BLaER1 treated with 17β-estradiol and CSF1 and Interleukin-3, amounts not matched to agents 10 nM and 100 nM (cell line): ENCODE measurements around the gene EXOC6.
A peak's percentile ranks its signal among the peaks of the same experiment; 100 is the strongest.
"Not testable (repeated sequence)": the region's sequence is repeated elsewhere in the genome, so short reads cannot be mapped to it uniquely, and the experiment has no call there.

Experiments
- H3K27ac ChIP-seq, 11 experiments: shearing (Covaris generic); formaldehyde crosslinking; 2 replicates each; pipeline ENCODE4 v1.8.1; 2022
- H3K27me3 ChIP-seq, 11 experiments: shearing (Covaris generic); formaldehyde crosslinking; 2 replicates each; pipeline ENCODE4 v1.8.1; 2022
- H3K36me3 ChIP-seq, 11 experiments: shearing (Covaris generic); formaldehyde crosslinking; 2 replicates each; pipeline ENCODE4 v1.8.1; 2022
- H3K4me1 ChIP-seq, 10 experiments: shearing (Covaris generic); formaldehyde crosslinking; 2 replicates each; pipeline ENCODE4 v1.8.1; 2022
- H3K4me2 ChIP-seq, 11 experiments: shearing (Covaris generic); formaldehyde crosslinking; 2 replicates each; pipeline ENCODE4 v1.8.1; 2022
- H3K4me3 ChIP-seq, 10 experiments: shearing (Covaris generic); formaldehyde crosslinking; 2 replicates each; pipeline ENCODE4 v1.8.1; 2022
- H3K9ac ChIP-seq, 11 experiments: shearing (Covaris generic); formaldehyde crosslinking; 2 replicates each; pipeline ENCODE4 v1.8.1; 2022
- H3K9me3 ChIP-seq, 11 experiments: shearing (Covaris generic); formaldehyde crosslinking; replicated peaks in 1 of 11; 2 replicates each; pipeline ENCODE4 v1.8.1; 2022
- H4K20me1 ChIP-seq, 11 experiments: shearing (Covaris generic); formaldehyde crosslinking; 2 replicates each; pipeline ENCODE4 v1.8.1; 2022
- Cebpa-rat ChIP-seq, 11 experiments: shearing (Covaris generic); IDR thresholded peaks; 2 replicates each; pipeline ENCODE4 v1.8.1; 2022

EXOC6 gene

DNA sequence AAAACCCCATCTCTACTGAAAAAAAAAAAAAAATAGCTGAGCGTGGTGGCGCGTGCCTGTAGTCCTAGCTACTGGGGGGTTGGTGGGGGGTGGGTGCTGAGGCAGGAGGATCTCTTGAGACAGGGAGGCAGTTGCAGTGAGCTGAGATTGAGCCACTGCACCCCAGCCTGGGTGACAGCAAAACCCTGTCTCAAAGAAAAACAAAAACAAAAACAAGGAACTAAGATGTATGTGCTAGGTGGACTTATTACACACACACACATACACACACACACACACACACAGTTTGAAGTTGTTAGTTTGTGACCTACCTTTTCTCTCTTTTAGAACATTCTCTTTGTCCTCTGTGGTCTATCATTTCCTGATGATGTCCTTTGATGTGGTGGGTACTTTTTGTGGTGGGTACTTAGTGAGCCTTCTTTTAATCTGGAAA is 53.5 kb downstream of the EXOC6 start:
- H3K4me1 ChIP-seq, result peaks cover 0 to 11% (median 6%) of the 10 kb centered on the region in 10 experiments; a peak in 11 of 20 replicates
- no peaks in the 10 kb centered on the region for H3K9me3 ChIP-seq
- TF ChIP-seq Cebpa-rat (IDR thresholded peaks at IDR 0.05), result no peak
- H3K27me3 ChIP-seq, result no peaks in the 10 kb centered on the region
- H3K36me3 ChIP-seq, result peaks cover 12 to 28% (median 14%) of the 10 kb centered on the region in 11 experiments; a peak in 16 of 22 replicates
- H3K4me3 ChIP-seq, result no peak overlapping the region
- H3K27ac ChIP-seq, result no peak overlapping the region
- no peak overlapping the region for H3K9ac ChIP-seq
- no peaks in the 10 kb centered on the region for H4K20me1 ChIP-seq
- H3K4me2 ChIP-seq, result peak overlapping the region in 6 of 11 experiments; percentile 13 to 41 (median 31); a peak in 10 of 22 replicates

DNA sequence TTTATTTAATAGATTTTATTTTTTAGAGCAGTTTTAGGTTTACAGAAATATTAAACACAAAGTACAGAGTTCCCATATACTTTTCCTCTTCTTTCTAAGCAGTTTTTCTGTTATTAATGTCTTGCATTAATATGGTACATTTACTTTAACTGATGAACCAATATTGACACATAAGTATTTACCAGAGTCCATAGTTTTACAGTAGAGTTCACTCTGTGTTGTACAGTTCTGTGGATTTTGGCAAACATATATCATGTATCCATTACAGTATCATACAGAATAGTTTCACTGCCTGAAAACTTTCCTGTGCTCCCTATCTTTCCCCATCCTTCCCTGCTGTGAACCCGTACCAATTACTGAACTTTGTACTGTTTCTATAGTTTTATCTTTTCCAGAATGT is 55.3 kb downstream of the EXOC6 start:
- no peak for TF ChIP-seq Cebpa-rat (IDR thresholded peaks at IDR 0.05)
- Histone ChIP-seq H3K9ac (no peak overlapping the region), H3K4me1 (peaks cover 0 to 11% (median 6%) of the 10 kb centered on the region in 10 experiments; a peak in 11 of 20 replicates), H3K36me3 (peaks cover 0 to 22% (median 3%) of the 10 kb centered on the region in 11 experiments; a peak in 8 of 22 replicates), H3K4me2 (no peak overlapping the region), H3K27ac (no peak overlapping the region), H4K20me1 (no peaks in the 10 kb centered on the region), H3K27me3 (no peaks in the 10 kb centered on the region), H3K4me3 (no peak overlapping the region), H3K9me3 (no peaks in the 10 kb centered on the region)

DNA sequence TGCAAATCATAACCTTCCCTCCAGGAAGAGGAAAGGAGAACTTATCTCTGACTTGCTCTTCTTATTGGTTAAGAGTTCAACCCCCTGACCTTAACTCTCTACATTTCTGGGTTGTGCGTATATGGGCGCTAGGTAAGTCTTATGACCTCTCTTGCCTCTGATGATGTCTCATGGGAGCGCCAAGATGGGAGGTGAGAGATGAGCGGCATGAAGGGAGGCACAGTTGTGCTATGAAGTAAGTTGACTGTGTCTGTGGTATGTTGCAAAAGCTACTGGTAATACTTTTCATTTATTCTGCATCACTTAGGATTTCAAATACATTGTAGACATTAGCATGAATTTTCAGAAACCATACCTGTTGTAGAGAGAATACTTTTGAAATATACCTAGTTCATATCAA is 59.0 kb downstream of the EXOC6 start:
- no peak overlapping the region for H3K4me3 ChIP-seq
- no peaks in the 10 kb centered on the region for H3K9me3 ChIP-seq
- peaks cover 0 to 2% (median 0%) of the 10 kb centered on the region in 10 experiments; a peak in 1 of 20 replicates for H3K4me1 ChIP-seq
- H3K4me2 ChIP-seq, result no peak overlapping the region
- peaks cover 0 to 29% (median 5%) of the 10 kb centered on the region in 11 experiments; a peak in 8 of 22 replicates for H3K36me3 ChIP-seq
- H3K27ac ChIP-seq, result no peak overlapping the region
- no peak for TF ChIP-seq Cebpa-rat (IDR thresholded peaks at IDR 0.05)
- no peaks in the 10 kb centered on the region for H4K20me1 ChIP-seq
- H3K9ac ChIP-seq, result no peak overlapping the region
- H3K27me3 ChIP-seq, result no peaks in the 10 kb centered on the region

DNA sequence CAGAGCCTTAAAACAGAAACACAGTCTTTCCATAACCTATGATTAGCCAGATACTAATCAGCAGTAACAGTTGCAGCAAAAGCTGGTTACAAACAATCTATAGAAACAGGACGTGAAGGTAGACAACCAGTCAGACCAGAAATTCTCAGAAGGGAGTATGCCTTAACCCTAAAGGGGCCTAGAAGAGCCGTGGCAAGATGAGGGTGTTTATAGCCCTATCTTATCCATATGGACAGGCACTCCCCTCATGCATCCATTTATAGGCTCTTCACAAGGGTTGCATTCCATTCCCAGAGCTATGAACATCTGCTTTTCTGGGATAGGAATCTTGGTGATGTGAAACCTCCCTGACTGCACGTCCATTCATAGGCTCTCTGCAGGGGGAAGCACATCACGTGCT is 64.3 kb downstream of the EXOC6 start:
- not testable (repeated sequence) for H3K27me3 ChIP-seq, H3K4me1 ChIP-seq, H3K9ac ChIP-seq, H3K9me3 ChIP-seq, H3K27ac ChIP-seq, H4K20me1 ChIP-seq, H3K4me3 ChIP-seq, H3K4me2 ChIP-seq
- H3K36me3 ChIP-seq, result peaks cover 0 to 29% (median 6%) of the 10 kb centered on the region in 11 experiments; a peak in 10 of 22 replicates

DNA sequence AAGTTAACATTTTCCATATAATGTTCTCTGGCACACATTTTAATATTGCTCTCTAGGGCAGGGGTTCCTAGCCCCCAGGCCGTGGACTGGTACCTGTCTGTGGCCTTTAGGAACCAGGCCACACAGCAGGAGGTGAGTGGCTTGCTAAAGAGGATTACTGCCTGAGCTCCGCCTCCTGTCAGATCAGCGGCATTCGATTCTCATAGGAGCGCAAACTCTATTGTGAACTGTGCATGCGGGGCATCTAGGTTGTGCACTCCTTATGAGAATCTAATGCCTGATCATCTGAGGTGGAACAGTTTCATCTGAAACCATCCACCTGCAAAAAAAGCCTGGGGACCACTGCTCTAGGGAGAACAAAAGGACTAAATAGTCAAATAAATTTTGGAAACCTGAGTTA is 65.7 kb downstream of the EXOC6 start:
- Histone ChIP-seq H3K27ac (no peak overlapping the region), H3K4me2 (no peak overlapping the region), H4K20me1 (no peaks in the 10 kb centered on the region), H3K36me3 (peaks cover 0 to 27% (median 6%) of the 10 kb centered on the region in 11 experiments; a peak in 9 of 22 replicates), H3K4me3 (no peak overlapping the region), H3K9me3 (no peaks in the 10 kb centered on the region), H3K4me1 (peaks cover 0 to 9% (median 0%) of the 10 kb centered on the region in 10 experiments; a peak in 3 of 20 replicates), H3K27me3 (no peaks in the 10 kb centered on the region), H3K9ac (no peak overlapping the region)
- TF ChIP-seq Cebpa-rat (IDR thresholded peaks at IDR 0.05), result no peak

DNA sequence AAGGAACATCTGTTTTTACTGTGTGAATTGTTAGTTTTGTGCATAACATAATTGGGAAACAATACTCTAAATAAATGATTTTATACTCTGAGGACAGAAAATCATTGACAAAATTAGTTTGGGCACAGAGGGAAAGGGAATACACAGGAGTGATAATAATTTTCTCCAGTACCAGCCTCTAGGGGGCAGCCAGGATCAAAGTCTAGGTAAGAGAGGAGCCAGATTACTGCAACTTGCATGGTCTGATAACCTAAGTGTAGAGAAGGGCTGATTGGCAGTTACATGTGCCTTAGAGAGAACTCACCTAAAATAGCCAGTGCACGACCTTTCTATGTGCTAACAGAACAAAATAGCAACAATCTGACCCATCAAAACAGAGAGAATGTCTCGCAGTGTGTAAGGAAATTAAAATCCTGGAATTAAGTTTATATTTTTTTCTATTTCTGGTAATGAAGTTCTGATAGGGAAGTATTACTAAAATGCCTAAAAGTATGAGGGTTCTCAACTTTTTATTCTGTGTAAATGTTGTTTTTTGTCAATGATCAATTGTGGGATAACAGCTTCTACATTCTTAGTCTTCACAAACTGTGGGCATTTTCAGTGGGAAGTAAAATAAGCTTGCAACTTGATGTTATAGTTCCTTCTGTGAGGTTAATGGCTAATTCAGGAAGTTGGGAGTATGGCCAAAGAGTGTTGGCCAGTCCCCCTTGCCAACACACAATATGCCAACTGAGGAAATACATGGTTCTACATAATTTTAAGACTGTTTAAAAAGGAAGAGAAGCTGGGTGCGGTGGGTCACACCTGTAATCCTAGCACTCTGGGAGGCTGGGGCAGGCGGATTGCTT is 66.4 kb downstream of the EXOC6 start:
- no peak for TF ChIP-seq Cebpa-rat (IDR thresholded peaks at IDR 0.05)
- Histone ChIP-seq H3K27me3 (no peaks in the 10 kb centered on the region), H3K36me3 (peaks cover 0 to 30% (median 6%) of the 10 kb centered on the region in 11 experiments; a peak in 10 of 22 replicates), H3K9me3 (no peaks in the 10 kb centered on the region; a peak in 2 of 22 replicates), H3K27ac (no peak overlapping the region), H3K4me3 (no peak overlapping the region), H3K9ac (no peak overlapping the region), H4K20me1 (no peaks in the 10 kb centered on the region), H3K4me2 (peak overlapping the region in 2 of 11 experiments; percentile 7 to 27; a peak in 2 of 22 replicates), H3K4me1 (peaks cover 0 to 9% (median 0%) of the 10 kb centered on the region in 10 experiments; a peak in 3 of 20 replicates)

DNA sequence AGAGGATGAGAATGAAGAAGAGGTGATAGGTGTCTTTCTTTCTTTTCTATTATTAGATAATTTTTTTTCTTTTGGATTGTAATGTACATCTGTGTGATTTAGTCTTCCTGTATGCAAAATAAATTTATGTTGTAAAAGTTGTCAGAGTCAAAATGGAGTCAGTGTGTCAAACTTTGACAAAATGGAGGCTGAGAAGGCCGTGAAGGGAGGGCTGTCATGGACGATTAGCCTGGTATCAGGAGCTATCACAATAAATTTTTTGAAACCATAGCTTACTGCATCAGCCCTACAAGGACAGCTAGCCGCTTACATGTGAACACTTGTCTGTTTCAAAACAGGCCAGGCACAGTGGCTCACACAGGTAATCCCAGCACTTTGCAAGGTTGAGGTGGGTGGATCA is 67.6 kb downstream of the EXOC6 start:
- H3K9me3 ChIP-seq, result peaks cover 7 to 12% (median 9%) of the 10 kb centered on the region in 11 experiments; a peak in 21 of 22 replicates
- peaks cover 0 to 9% (median 0%) of the 10 kb centered on the region in 10 experiments; a peak in 3 of 20 replicates for H3K4me1 ChIP-seq
- H3K27ac ChIP-seq, result no peak overlapping the region
- no peak overlapping the region for H3K4me3 ChIP-seq
- no peak for TF ChIP-seq Cebpa-rat (IDR thresholded peaks at IDR 0.05)
- H4K20me1 ChIP-seq, result no peaks in the 10 kb centered on the region
- no peak overlapping the region for H3K9ac ChIP-seq
- H3K4me2 ChIP-seq, result no peak overlapping the region
- peaks cover 5 to 36% (median 11%) of the 10 kb centered on the region in 11 experiments; a peak in 14 of 22 replicates for H3K36me3 ChIP-seq
- no peaks in the 10 kb centered on the region for H3K27me3 ChIP-seq

DNA sequence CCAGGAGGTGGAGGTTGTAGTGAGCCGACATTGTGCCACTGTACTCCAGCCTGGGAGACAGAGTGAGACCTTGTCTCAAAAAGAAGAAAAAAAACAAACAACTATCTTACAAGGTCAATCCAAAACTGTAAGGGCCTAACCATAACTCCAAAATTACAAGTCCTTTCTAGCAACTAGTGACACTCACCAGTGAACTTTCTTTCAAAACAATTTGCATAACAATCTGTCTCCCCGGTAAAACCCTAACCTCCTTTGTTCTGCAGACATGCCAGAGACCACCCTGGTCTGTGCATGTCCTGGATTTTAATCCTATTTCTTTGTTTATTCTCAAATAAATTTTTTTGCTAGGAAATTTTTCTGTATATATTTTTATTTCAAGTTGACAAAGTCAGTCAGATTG is 68.1 kb downstream of the EXOC6 start:
- Histone ChIP-seq H3K27me3 (no peaks in the 10 kb centered on the region), H3K4me2 (no peak overlapping the region), H3K4me1 (peaks cover 0 to 12% (median 0%) of the 10 kb centered on the region in 10 experiments; a peak in 4 of 20 replicates), H4K20me1 (no peaks in the 10 kb centered on the region), H3K36me3 (peaks cover 5 to 41% (median 15%) of the 10 kb centered on the region in 11 experiments; a peak in 16 of 22 replicates), H3K27ac (no peak overlapping the region), H3K4me3 (no peak overlapping the region), H3K9ac (no peak overlapping the region), H3K9me3 (peaks cover 13 to 17% (median 14%) of the 10 kb centered on the region in 11 experiments; a peak in 21 of 22 replicates)
- TF ChIP-seq Cebpa-rat (IDR thresholded peaks at IDR 0.05), result no peak

DNA sequence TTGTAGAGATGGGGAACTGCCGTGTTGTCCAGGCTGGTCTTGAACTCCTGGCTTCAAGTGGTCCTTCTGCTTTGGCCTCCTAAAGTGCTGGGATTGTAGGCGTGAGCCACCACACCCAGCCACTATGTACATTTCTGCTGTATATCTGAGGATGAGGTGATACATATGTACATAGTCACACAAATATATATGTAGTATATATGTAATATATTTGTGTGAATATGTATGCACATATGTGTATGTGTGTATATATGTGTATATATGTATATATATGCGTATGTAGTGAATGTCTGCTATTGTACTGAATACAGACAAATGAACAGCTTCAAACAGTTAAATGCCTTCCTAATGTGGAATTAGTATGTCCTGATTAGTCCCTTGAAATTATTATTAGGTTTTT is 70.3 kb downstream of the EXOC6 start:
- H4K20me1 ChIP-seq, result no peaks in the 10 kb centered on the region
- H3K9ac ChIP-seq, result no peak overlapping the region
- H3K4me2 ChIP-seq, result no peak overlapping the region
- peaks cover 5 to 41% (median 20%) of the 10 kb centered on the region in 11 experiments; a peak in 18 of 22 replicates for H3K36me3 ChIP-seq
- H3K27ac ChIP-seq, result no peak overlapping the region
- peaks cover 0 to 34% (median 0%) of the 10 kb centered on the region in 10 experiments; a peak in 5 of 20 replicates for H3K4me1 ChIP-seq
- TF ChIP-seq Cebpa-rat (IDR thresholded peaks at IDR 0.05), result no peak
- peaks cover 13 to 24% (median 18%) of the 10 kb centered on the region in 11 experiments; a peak in 21 of 22 replicates for H3K9me3 ChIP-seq
- H3K27me3 ChIP-seq, result no peaks in the 10 kb centered on the region
- no peak overlapping the region for H3K4me3 ChIP-seq
